Adrenal gland (tissue), 12 donors: ENCODE data around the gene UBE2E1. TPM values are rescaled to one million over a fixed set of nuclear protein-coding genes. Genes with fewer than 3 reads are reported as not detected.

Experiments used
- DNase-seq, 7 donors: peaks; one replicate each; pipeline ENCODE4 v3.0.0-alpha.2; 2019 to 2020
- H3K27ac ChIP-seq, 5 donors: fragments of 200-600 bp; sonication (generic) in 4 of 5; 1 replicate in 3 of 5; 2 replicates in 2 of 5; pipeline versions ENCODE4 v1.5.1 to v1.8.0; 2016 to 2020; ENCODE audit warnings: mild to moderate bottlenecking in 1 of 5
- H3K27me3 ChIP-seq: fragments of 200-600 bp; 2 replicates; pipeline ENCODE4 v1.8.0; 2021
- H3K36me3 ChIP-seq, 2 donors: fragments of 200-600 bp; replicated peaks in 1 of 2; 1 replicate in 1 of 2; 2 replicates in 1 of 2; pipeline versions ENCODE4 v1.5.1 to v1.8.0; 2018 to 2022
- H3K4me1 ChIP-seq, 2 donors: fragments of 200-600 bp; replicated peaks in 1 of 2; 1 replicate in 1 of 2; 2 replicates in 1 of 2; pipeline versions ENCODE4 v1.5.1 to v1.8.0; 2018 to 2021
- H3K4me3 ChIP-seq, 4 donors: fragments of 200-600 bp; sonication (generic) in 3 of 4; one replicate each; pipeline ENCODE4 v1.5.1; 2016 to 2018
- H3K9me3 ChIP-seq, 3 donors: fragments of 200-600 bp; sonication (generic) in 1 of 3; replicated peaks in 1 of 3; 1 replicate in 2 of 3; 2 replicates in 1 of 3; pipeline versions ENCODE4 v1.5.1 to v1.8.0; 2016 to 2021
- POLR2A ChIP-seq, 2 donors: fragments of 450-650 bp; IDR thresholded peaks; one replicate each; pipeline ENCODE4 v1.6.1; 2017; ENCODE audit warnings: antibody characterized with exemption in 2 of 2, mild to moderate bottlenecking in 2 of 2, moderate library complexity in 1 of 2
- WGBS, 4 donors: extraction: QIAGEN DNeasy Blood & Tissue Kit in 2 of 4; methylation state at CpG; one replicate each; pipeline versions ENCODE4 v1.1.5 to v1.1.7; 2013 to 2017; 5-methylcytosine and 5-hydroxymethylcytosine counted together
- intact Hi-C, 2 donors: fragments of 100-400 bp; cut with DNase I; formaldehyde crosslinking; loops; one replicate each; pipeline versions ENCODE4 v1.14.1 to v1.15.0; 2022 to 2023
- polyA plus RNA-seq, 3 donors: library from polyadenylated mRNA; stranded (reverse); fragments of 200-250 nt in 2 of 3; fragments of 350-450 nt in 1 of 3; fragmentation: Illumina TruSeq in 1 of 3; extraction: RNeasy Lipid Tissue Mini Kit (QIAGEN cat#74804) in 1 of 3; gene quantifications; one replicate each; pipeline ENCODE4 v1.2.3, GENCODE V29; 2013 to 2014
- total RNA-seq, 9 donors: library from RNA; depleted of rRNA in 4 of 9; stranded (reverse); fragments of >200 nt in 4 of 9; fragments of 120-200 nt in 1 of 9; fragmentation: NEBNext Ultra II Directional in 1 of 9; extraction: Animal tissue kit (Norgen Biotek cat#: 25700) in 1 of 9; gene quantifications; one replicate each; pipeline versions ENCODE4 v1.1.0 to v1.2.4, GENCODE V29; 2013 to 2023
- TF ChIP-seq, protein P1 (sequence below), 6 experiments: fragments of 450-650 bp in 4 of 6; fragments of 200-600 bp in 2 of 6; sonication (generic) in 1 of 6; IDR thresholded peaks; 1 replicate in 5 of 6; 2 replicates in 1 of 6; pipeline versions ENCODE4 v1.5.1 to v1.8.0; 2016 to 2021; ENCODE audit warnings: antibody characterized with exemption in 6 of 6, mild to moderate bottlenecking in 2 of 6, moderate library complexity in 1 of 6
- donor health status: healthy with polysubstance abuse.
- donor health status: Bipolar disorder and iron deficiency.
- donor health status: DM: yes; HTN: yes; CAD: no.
- donor health status: DM: no; HTN: no; CAD: no.
- donor health status: DM: no; HTN: no; CAD: no.
- donor health status: DM: yes; HTN: yes; CAD: no.

Gene UBE2E1
- total and polyA plus RNA-seq, 12 donors: 19.4 to 80.5 (median 59.9) TPM

DNA sequence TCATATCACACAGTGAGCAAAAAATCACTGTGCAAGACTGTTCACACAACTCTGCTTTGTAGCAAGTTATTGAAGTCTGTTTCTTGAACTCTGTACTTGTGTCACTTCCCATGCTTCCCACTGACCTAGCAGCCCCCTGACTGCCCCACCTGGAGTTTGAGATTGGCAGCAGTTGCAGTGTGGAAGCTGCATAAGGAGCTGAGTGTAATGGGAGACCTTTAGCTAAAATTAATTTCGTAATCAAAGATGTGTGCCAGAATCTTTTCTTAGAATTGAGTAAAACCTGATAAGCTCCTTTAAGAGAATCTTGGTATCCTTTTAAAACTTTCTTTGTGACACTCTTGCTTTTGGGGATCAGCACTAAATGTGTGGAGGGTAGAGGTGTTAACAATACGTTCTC, 68.2 kb downstream of the UBE2E1 start:
- Histone ChIP-seq H3K36me3 (no peaks in the 10 kb centered on the region), H3K27me3 (no peaks in the 10 kb centered on the region), H3K4me1 (peaks cover 14 to 25% of the 10 kb centered on the region in 2 donors), H3K27ac (no peak overlapping the region), H3K4me3 (no peak overlapping the region), H3K9me3 (no peaks in the 10 kb centered on the region)
- WGBS, 4 donors: 42 to 58% (median 49%) methylated on average over 2 of the region's 2 CpGs
- intact Hi-C loops: no loop called here
- TF ChIP-seq, protein P1, sequence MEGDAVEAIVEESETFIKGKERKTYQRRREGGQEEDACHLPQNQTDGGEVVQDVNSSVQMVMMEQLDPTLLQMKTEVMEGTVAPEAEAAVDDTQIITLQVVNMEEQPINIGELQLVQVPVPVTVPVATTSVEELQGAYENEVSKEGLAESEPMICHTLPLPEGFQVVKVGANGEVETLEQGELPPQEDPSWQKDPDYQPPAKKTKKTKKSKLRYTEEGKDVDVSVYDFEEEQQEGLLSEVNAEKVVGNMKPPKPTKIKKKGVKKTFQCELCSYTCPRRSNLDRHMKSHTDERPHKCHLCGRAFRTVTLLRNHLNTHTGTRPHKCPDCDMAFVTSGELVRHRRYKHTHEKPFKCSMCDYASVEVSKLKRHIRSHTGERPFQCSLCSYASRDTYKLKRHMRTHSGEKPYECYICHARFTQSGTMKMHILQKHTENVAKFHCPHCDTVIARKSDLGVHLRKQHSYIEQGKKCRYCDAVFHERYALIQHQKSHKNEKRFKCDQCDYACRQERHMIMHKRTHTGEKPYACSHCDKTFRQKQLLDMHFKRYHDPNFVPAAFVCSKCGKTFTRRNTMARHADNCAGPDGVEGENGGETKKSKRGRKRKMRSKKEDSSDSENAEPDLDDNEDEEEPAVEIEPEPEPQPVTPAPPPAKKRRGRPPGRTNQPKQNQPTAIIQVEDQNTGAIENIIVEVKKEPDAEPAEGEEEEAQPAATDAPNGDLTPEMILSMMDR (IDR thresholded peaks at IDR 0.05): no peak
- no peak for TF ChIP-seq POLR2A (IDR thresholded peaks at IDR 0.05)
- DNase-seq: no peak

DNA sequence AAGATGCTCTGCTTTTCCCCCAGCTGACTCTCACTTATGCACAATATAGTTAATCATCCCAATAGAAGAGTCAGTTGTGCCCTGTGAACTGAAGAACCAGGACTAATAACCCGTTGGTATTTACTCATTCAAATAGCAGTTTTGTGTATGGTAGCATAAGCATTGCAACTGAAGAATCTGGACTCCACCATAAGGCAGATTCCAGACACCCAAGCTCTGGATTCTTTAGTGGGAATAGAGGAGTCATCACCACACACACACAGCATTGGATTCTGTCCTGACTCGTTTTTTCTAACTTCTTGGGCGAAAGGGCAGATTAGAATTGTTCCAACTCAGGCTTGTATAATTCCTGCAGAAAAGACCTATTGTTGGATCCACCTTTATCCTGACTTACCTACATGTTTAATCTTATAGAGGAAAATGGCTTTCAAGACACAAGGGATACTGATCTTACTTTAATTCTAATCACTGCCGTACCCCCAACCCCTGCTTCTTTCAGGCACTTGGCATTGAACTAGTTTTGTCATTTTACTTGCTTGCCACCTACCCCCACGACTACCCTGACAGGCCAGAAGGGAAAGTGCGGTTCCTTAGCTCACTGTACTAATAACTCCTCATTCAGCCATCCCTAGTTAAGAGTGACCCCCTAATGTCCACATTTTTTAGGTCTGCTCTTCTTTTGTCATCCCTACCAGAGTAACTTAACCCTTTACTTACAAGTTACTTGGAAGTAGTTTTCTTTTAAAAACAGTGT, 68.8 kb downstream of the UBE2E1 start:
- TF ChIP-seq POLR2A (IDR thresholded peaks at IDR 0.05): no peak
- TF ChIP-seq, protein P1 (IDR thresholded peaks at IDR 0.05): no peak
- 65 to 67% (median 67%) methylated on average over 6 of the region's 6 CpGs for WGBS, 4 donors
- no peaks in the 10 kb centered on the region for H3K9me3 ChIP-seq
- intact Hi-C loops: no loop called here
- peaks cover 14 to 25% of the 10 kb centered on the region in 2 donors for H3K4me1 ChIP-seq
- H3K27me3 ChIP-seq: no peaks in the 10 kb centered on the region
- no peak overlapping the region for H3K4me3 ChIP-seq
- DNase-seq: no peak
- no peaks in the 10 kb centered on the region for H3K36me3 ChIP-seq
- no peak overlapping the region for H3K27ac ChIP-seq

DNA sequence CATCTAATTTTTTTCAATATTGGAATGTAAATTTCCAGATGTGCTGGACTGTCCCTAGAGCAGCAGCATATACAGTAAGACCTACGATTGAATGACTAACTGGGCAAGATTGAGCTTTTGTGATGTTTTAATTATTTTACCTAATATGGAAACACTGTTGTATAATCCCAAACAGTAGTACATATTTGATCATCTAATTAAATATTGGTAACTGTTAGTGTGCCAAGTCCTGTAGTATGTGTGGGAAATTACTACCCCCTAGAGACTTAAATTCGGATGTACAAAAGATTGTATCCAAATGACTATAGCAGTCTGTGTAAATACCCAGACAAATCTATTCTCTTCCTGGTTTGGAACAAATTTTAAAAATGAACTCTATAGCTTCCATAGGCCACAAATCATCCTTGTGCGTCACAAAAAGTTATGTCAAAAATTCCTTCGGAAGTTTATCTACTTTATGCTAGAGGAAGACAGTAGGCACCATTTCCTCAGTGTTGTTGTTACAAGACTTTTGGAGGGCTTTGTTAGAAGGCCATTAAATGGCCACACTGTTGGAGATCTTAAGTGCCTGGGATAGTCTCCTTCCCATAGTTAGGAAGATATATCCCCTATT, 69.5 kb downstream of the UBE2E1 start:
- Histone ChIP-seq H3K4me1 (peaks cover 14 to 25% of the 10 kb centered on the region in 2 donors), H3K27ac (no peak overlapping the region), H3K9me3 (no peaks in the 10 kb centered on the region), H3K36me3 (no peaks in the 10 kb centered on the region), H3K27me3 (no peaks in the 10 kb centered on the region), H3K4me3 (no peak overlapping the region)
- TF ChIP-seq, protein P1 (IDR thresholded peaks at IDR 0.05): no peak
- no peak for TF ChIP-seq POLR2A (IDR thresholded peaks at IDR 0.05)
- DNase-seq: no peak
- WGBS, 4 donors: 77 to 84% (median 80%) methylated on average over 4 of the region's 4 CpGs
- intact Hi-C loops: no loop called here

DNA sequence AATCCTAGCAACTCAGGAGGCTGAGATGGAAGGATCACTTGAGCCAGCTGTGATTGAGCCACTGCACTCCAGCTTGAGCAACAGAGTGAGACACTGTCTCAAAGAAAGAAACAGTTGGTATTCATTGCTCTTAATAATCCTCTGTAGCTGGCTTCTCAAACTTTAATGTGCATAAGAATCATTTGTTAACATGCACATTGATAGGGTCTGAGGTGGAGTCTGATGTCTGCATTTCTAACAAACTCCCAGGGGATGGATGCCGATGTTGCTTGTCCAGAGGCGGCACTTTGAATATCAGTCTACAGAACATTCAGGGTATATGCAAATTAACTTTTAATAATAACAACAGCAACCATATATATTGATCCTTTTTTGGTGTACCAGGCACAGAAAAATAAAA, 71.2 kb downstream of the UBE2E1 start:
- H3K9me3 ChIP-seq: no peaks in the 10 kb centered on the region
- WGBS, 4 donors: 80 to 91% (median 89%) methylated on average over 2 of the region's 2 CpGs
- no peaks in the 10 kb centered on the region for H3K36me3 ChIP-seq
- H3K27ac ChIP-seq: no peak overlapping the region
- H3K4me1 ChIP-seq: peaks cover 14 to 25% of the 10 kb centered on the region in 2 donors
- TF ChIP-seq POLR2A (IDR thresholded peaks at IDR 0.05): no peak
- TF ChIP-seq, protein P1 (IDR thresholded peaks at IDR 0.05): no peak
- no peak overlapping the region for H3K4me3 ChIP-seq
- H3K27me3 ChIP-seq: no peaks in the 10 kb centered on the region
- DNase-seq: no peak
- intact Hi-C loops: no loop called here
